ENCODE results near the gene ATXN7. TPM values are rescaled to one million over a fixed set of nuclear protein-coding genes. Genes with fewer than 3 reads are reported as not detected.

ATXN7 gene
- total RNA-seq, 3 donors from 2014 or later: 37.4 to 56.2 (median 47.9) TPM

DNA sequence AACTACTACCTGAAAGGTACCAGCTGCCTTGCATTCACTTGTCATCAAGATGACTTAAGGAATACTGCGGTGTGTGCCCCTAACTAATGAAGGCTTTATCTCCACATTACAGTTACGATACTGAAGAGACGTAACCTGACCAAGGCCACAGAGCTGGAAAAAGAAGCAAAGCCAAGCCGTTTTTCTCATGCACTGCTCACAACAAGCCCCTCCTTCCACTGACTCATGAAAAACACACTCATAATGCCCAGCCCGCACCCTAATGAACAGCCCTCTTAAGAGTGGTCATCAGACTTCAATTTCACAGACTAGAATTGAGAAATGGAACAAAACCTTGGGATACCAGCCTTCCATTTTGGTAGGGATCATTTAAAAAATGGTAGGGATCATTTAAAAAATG is 148.0 kb downstream of the ATXN7 start:
- H3K27ac ChIP-seq: no peak overlapping the region
- intact Hi-C loops (cut with DNase I; ENCODE audit: low total_unique reads): no loop called here

DNA sequence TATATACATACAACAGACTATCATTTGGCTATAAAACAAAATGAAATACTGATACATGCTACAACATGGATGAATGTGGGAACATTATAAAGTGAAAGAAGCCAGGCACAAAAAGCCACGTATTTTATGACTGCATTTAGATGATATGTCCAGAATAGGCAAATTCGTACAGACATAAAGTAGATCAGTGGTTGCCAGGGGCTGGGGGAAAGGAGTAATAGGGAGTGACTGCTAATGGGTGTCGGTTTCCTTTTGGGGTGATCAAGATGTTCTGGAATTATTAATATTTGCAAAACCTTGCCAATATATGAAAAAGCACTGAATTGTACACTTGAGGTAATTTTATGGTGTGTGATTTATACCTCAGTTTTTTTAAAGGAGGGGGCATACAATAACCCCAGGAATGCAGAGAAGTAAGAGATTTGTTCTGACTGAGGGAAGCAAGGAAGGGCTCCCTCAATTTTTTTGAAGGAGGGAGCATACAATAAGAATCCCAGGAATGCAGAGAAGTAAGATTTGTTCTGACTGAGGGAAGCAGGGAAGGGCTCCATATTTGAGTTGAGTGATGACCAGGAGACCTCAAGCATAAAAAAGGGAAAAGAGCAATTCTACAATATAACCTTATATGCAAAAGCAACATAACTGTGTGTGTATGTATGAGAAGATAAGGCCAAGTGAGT is 153.4 kb downstream of the ATXN7 start:
- TF ChIP-seq POLR2A (IDR thresholded peaks at IDR 0.05) (no peak), POLR2AphosphoS5 (IDR thresholded peaks at IDR 0.05) (no peak), CTCF (IDR thresholded peaks at IDR 0.05) (no peak)
- intact Hi-C loops (cut with DNase I; ENCODE audit: low total_unique reads): no loop called here
- Histone ChIP-seq H3K4me1 (peaks cover 0 to 10% of the 10 kb centered on the region in 2 donors), H3K4me3 (no peak overlapping the region), H3K27me3 (no peaks in the 10 kb centered on the region), H3K27ac (no peak overlapping the region), H3K36me3 (peaks cover 13% of the 10 kb centered on the region), H3K9me3 (no peaks in the 10 kb centered on the region)
- no peak for DNase-seq (ENCODE audit: low spot score in 2 of 2)

More for the DNA sequence above, 148.0 kb downstream of the ATXN7 start:
- H3K36me3 ChIP-seq: peaks cover 17% of the 10 kb centered on the region
- H3K27me3 ChIP-seq: no peaks in the 10 kb centered on the region
- no peak overlapping the region for H3K4me3 ChIP-seq
- TF ChIP-seq POLR2A (IDR thresholded peaks at IDR 0.05) (no peak), POLR2AphosphoS5 (IDR thresholded peaks at IDR 0.05) (no peak), CTCF (IDR thresholded peaks at IDR 0.05) (no peak)
- H3K4me1 ChIP-seq: no peaks in the 10 kb centered on the region
- no peak for DNase-seq (ENCODE audit: low spot score in 2 of 2)
- H3K9me3 ChIP-seq: no peaks in the 10 kb centered on the region

- Histone ChIP-seq H3K4me3 (no peak overlapping the region), H3K27me3 (no peaks in the 10 kb centered on the region), H3K9me3 (no peaks in the 10 kb centered on the region), H3K27ac (no peak overlapping the region), H3K4me1 (peaks cover 0 to 14% of the 10 kb centered on the region in 2 donors), H3K36me3 (peaks cover 9% of the 10 kb centered on the region)
- DNase-seq (ENCODE audit: low spot score in 2 of 2): no peak
- intact Hi-C loops (cut with DNase I; ENCODE audit: low total_unique reads): no loop called here
- no peak for TF ChIP-seq CTCF (IDR thresholded peaks at IDR 0.05)
- no peak for TF ChIP-seq POLR2A (IDR thresholded peaks at IDR 0.05)
- TF ChIP-seq POLR2AphosphoS5 (IDR thresholded peaks at IDR 0.05): no peak
These were observed 155.6 kb downstream of the ATXN7 start for GRCh38 chr3:64019271-64019670.

DNA sequence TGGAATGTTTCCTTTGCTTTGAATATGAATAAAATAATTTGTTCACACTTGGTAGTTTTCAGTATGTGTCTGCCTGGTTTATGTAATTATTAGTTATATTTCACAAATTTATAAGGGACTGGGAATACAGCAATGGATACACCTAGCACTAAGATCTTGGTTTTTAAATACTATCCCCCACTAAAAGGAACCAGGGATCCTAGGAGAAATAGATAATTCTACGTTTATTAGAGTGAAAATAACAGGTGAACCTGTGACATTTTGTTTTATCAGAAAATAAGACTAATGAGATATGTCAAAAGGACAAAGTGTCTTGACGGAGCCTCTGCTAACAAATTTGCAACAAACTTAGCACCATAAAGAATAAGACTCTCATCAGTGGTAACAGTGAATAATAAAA is 156.2 kb downstream of the ATXN7 start:
- intact Hi-C loops (cut with DNase I; ENCODE audit: low total_unique reads): loop anchor here (5.0 kb wide), 1 partner anchor 48 kb away; no protein-coding TSS in a partner anchor
- no peak overlapping the region for H3K27ac ChIP-seq
- peaks cover 9% of the 10 kb centered on the region for H3K36me3 ChIP-seq
- no peaks in the 10 kb centered on the region for H3K9me3 ChIP-seq
- H3K27me3 ChIP-seq: no peaks in the 10 kb centered on the region
- peaks cover 0 to 14% of the 10 kb centered on the region in 2 donors for H3K4me1 ChIP-seq
- TF ChIP-seq POLR2A (IDR thresholded peaks at IDR 0.05) (no peak), CTCF (IDR thresholded peaks at IDR 0.05) (no peak), POLR2AphosphoS5 (IDR thresholded peaks at IDR 0.05) (no peak)
- no peak overlapping the region for H3K4me3 ChIP-seq
- DNase-seq (ENCODE audit: low spot score in 2 of 2): no peak

DNA sequence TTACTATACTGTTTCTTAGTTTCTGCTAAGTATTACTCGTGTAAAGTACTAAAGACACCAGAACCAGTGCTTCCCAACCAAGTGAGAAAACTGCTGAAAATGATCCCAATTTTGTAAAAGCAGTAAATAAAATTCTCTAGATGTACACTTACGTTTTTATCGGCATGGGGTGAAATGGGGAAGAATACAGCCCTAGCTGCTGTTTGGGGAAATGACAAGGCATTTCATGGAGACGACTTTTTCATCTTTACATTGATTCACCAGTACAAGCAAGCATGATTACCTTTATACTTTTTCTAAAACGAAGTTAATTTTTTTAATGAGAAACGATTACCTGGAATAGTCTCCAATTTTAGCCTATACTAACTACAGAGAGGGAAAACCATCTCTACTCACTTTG is 158.3 kb downstream of the ATXN7 start:
- Histone ChIP-seq H3K36me3 (peaks cover 6% of the 10 kb centered on the region), H3K4me3 (peak overlapping the region in 2 of 3 donors; percentile 96), H3K4me1 (peaks cover 0 to 14% of the 10 kb centered on the region in 2 donors), H3K27me3 (no peaks in the 10 kb centered on the region), H3K27ac (no peak overlapping the region), H3K9me3 (no peaks in the 10 kb centered on the region)
- TF ChIP-seq POLR2AphosphoS5 (IDR thresholded peaks at IDR 0.05): no peak
- TF ChIP-seq POLR2A (IDR thresholded peaks at IDR 0.05): no peak
- TF ChIP-seq CTCF (IDR thresholded peaks at IDR 0.05): no peak
- intact Hi-C loops (cut with DNase I; ENCODE audit: low total_unique reads): loop anchor here (5.0 kb wide), 1 partner anchor 50 kb away; no protein-coding TSS in a partner anchor
- no peak for DNase-seq (ENCODE audit: low spot score in 2 of 2)

Data from breast epithelium (tissue), 4 donors.